ENCODE data around the gene ARHGAP45. TPM values are rescaled to one million over a fixed set of nuclear protein-coding genes. Genes with fewer than 3 reads are reported as not detected.

The ARHGAP45 gene
- total and polyA plus RNA-seq, 2 experiments from 2014 or later, result 24.7 to 71.8 TPM

DNA sequence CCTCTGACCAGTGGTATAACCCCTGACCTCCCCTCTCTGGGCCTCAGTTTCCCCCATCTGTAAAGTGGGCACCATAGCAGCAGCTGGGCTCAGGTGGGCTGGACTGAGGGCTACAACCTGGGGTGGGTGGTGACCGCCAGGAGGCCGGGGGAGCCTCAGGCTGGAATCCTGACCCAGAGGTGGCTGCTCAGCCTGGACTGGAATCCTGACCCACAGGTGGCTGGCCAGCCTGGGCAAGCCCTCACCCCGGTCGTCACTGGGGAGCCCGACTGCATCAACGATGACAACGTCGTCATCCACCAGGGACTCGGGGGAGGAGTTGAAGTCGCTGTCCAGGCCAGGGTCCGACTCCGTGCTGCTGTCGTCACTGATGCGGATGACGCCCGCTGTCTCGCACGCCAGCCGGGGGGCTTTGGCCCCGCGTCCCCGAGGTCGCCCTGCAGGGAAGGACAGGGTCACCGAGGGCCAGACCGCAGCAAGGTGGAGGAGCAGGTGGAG is 47.1 kb downstream of the ARHGAP45 start:
- Histone ChIP-seq H4K20me1 (replicated peaks; ENCODE audit: insufficient read depth) (no peaks in the 10 kb centered on the region), H3K36me3 (ENCODE audit: insufficient read depth) (no peaks in the 10 kb centered on the region), H3K9me2 (ENCODE audit: insufficient read depth) (no peaks in the 10 kb centered on the region), H3K27ac (ENCODE audit: low read depth) (0 out of 2 replicates have a peak overlapping the region, but pooled peaks have one; percentile 59), H3K4me3 (no peak overlapping the region), H3F3A (replicated peaks; ENCODE audit: low read depth) (0 out of 2 replicates have a peak, but pooled peaks cover 3% of the 10 kb centered on the region), H3K4me1 (ENCODE audit: insufficient read depth) (no peaks in the 10 kb centered on the region), H3K4me2 (no peak overlapping the region; the same call in 1 of the 2 replicates), H3K27me3 (ENCODE audit: insufficient read depth) (no peaks in the 10 kb centered on the region), H2AFZ (no peak overlapping the region), H3K79me2 (replicated peaks; ENCODE audit: insufficient read depth) (no peaks in the 10 kb centered on the region)
- no peak overlapping the region for H3K27ac Mint-ChIP-seq
- ATAC-seq (no peak), DNase-seq (ENCODE audit: low spot score) (no peak)
- peaks cover 10% of the 10 kb centered on the region; the same call in 2 of the 3 replicates for H3K36me3 Mint-ChIP-seq (ENCODE audit: low read depth)
- peaks cover 2% of the 10 kb centered on the region; the same call in 1 of the 3 replicates for H3K4me1 Mint-ChIP-seq
- peaks cover 9% of the 10 kb centered on the region for H3K27me3 Mint-ChIP-seq (ENCODE audit: insufficient read depth, low read depth, poor library complexity)
- no peak overlapping the region for H3K4me3 Mint-ChIP-seq
- H3K9me3 Mint-ChIP-seq, result no peaks in the 10 kb centered on the region
- TF ChIP-seq CREB1 (CRISPR knock-in tag; IDR thresholded peaks at IDR 0.05; ENCODE audit: low read depth), result no peak
- TF ChIP-seq ETS1 (IDR thresholded peaks at IDR 0.05), result no peak
- TF ChIP-seq POLR2AphosphoS5 (IDR thresholded peaks at IDR 0.05; ENCODE audit: low read depth), result no peak
- TF ChIP-seq NANOG (IDR thresholded peaks at IDR 0.05; ENCODE audit: borderline replicate concordance), result no peak
- TF ChIP-seq REST (IDR thresholded peaks at IDR 0.05; ENCODE audit: unreplicated experiment), result no peak
- no peak for TF ChIP-seq ZNF114 (CRISPR knock-in tag; IDR thresholded peaks at IDR 0.05)
- no peak for TF ChIP-seq ZNF331 (CRISPR knock-in tag; IDR thresholded peaks at IDR 0.05; ENCODE audit: low read depth)
- no peak for TF ChIP-seq EZH2phosphoT487 (IDR thresholded peaks at IDR 0.05; ENCODE audit: unreplicated experiment)
- no peak for TF ChIP-seq ZNF462 (CRISPR knock-in tag; IDR thresholded peaks at IDR 0.05)
- no peak for TF ChIP-seq EZH2 (IDR thresholded peaks at IDR 0.05; ENCODE audit: low read depth, unreplicated experiment)
- TF ChIP-seq, protein P1, sequence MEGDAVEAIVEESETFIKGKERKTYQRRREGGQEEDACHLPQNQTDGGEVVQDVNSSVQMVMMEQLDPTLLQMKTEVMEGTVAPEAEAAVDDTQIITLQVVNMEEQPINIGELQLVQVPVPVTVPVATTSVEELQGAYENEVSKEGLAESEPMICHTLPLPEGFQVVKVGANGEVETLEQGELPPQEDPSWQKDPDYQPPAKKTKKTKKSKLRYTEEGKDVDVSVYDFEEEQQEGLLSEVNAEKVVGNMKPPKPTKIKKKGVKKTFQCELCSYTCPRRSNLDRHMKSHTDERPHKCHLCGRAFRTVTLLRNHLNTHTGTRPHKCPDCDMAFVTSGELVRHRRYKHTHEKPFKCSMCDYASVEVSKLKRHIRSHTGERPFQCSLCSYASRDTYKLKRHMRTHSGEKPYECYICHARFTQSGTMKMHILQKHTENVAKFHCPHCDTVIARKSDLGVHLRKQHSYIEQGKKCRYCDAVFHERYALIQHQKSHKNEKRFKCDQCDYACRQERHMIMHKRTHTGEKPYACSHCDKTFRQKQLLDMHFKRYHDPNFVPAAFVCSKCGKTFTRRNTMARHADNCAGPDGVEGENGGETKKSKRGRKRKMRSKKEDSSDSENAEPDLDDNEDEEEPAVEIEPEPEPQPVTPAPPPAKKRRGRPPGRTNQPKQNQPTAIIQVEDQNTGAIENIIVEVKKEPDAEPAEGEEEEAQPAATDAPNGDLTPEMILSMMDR (conservative IDR thresholded peaks at IDR 0.05; ENCODE audit: low read depth in 2 of 2), result no peak
- TF ChIP-seq STAT1 (IDR thresholded peaks at IDR 0.05; ENCODE audit: unreplicated experiment), result no peak
- no peak for TF ChIP-seq JUNB (IDR thresholded peaks at IDR 0.05; ENCODE audit: unreplicated experiment)
